NCI-H748 (cell line): ENCODE results near the gene NXNL1.

Experiments used
- DNase-seq: peaks from one replicate; lab custom pipeline; 2025; ENCODE audit not compliant: unreplicated experiment; lab: John Stamatoyannopoulos, UW

NXNL1 gene

DNA sequence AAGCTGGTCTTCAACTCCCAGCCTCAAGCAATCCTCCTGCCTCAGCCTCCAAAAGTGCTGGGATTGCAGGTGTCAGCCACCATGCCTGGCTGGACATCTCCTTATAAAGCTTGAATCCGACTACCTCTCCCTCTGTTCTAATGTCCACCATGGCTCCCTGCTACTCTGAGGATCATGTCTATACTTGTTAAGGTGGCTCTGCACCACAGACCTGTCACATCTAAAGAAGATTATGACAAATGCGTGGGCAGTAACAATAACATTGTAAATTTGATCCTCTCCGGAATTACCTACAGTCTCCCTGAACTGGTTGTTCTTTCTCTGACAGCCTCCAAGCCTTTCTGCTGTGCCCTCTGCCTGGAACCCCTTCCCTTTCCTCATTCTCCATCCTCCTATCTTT, 1.8 kb downstream of the NXNL1 start:
- DNase-seq: no peak

DNA sequence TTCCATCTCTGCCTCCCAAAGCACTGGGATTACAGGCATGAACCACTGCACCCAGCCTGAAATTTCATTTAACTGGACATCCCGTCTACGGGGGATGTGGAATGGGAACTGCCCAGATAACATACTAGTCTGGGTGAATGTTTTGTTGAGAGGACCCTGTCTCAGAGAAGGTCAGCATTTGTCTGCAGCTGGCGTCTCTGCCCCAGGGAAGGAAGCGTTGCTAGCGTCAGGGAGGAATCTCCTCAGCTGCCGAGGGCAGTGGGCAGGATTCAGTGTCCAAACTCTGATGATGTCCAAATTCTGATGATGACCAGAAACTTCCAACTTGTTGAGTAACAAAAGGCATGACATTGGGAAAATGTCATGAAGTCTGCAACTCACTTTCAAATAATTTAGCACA, 3.1 kb downstream of the NXNL1 start:
- no peak for DNase-seq

DNA sequence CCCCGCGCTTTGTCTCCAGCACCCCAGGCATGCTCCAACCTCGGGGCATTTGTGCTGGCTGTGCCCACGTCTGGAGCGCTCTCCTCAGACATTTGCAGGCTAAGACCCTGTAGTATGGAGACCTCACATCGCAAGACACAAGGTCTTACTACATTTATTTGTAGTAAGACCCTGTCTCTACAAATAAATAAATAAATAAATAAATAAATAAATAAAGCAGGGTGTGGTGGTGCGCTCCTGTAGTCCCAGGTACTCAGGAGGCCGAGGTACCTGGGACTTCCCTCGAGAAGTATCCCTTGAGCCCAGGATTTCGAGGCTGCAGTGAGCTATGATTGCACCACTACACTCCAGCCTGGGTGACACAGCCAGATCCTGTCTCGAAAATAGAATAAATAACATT, 4.6 kb downstream of the NXNL1 start:
- DNase-seq: no peak

DNA sequence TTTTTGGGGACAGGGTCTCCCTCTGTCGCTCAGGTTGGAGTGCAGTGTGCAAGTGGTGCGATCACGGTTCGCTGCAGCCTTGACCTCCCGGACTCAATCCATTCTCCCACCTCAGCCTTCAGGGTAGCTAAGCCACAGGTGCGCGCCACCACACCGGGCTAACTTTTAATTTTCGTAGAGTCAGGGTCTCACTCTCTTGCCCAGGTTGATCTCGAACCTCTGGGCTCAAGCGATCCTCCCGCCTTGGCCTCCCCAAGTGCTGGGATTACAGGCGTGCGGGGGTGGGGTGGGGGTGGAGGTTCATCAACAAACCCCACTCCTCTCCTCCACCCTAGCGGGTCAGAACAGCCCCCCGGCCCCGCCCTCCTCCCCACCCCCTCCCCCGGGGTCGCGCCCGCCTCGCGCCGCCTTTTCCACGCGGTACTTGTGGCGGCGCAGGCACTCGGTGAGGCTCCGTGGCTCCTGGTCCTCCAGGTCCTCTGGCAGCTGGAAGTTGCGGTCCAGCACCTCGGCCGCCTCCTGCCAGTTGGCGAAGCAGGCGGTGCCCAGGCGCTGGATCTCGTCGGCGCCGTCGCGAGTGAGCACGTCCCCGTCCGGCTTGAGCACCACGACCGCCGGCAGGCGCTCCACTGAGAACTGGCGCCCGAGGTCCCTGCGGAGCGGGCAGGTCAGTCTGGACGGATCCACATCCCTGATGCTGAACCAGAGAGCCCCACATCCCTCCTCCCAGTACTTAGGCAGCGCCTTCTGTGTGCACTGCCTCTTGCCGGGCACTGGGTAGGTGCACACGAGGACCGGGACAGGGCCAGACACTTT, 5.2 kb downstream of the NXNL1 start:
- DNase-seq: peak; percentile 29

DNA sequence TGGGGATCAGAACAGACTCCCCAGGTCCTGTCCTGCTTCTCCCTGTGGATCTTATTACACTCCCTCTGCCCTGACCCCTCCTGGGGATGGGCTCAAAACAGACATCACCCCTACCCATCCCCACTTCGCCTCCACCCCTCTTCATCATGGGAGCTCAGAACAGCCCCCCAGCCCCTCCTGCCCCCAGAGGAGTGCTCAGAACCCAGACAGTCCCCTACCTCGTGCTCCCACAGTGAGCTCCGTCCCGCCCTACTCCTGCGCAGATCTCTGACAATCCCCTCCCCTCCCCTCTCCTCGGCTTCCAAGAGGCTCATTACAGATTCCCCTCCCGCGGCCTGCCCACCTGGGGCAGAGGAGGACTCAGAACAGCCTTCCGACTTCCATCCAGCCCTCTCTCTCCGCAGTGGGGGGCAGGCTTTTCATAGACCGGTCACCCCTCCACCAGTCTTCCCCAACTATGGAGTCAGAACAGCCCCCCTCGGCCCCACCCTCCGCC, 6.1 kb downstream of the NXNL1 start:
- DNase-seq: no peak

DNA sequence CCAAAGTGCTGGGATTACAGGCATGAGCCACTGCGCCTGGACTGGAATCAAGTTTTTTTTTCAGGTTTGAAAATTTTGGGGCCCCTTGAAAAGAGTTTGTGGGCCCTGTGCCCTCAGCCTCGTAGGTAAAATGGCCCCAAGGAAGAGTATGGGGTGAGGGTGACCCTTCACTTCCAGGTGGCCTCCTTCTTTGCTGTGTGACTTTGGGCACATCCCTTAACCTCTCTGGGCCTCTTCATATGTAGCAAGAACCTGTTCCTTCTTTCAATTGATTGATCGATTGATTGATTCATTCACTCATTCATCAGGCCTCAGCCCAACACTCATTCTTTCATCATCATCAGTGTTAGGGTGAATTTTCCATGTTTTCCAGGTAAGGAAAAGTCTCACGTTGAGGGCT, 8.9 kb downstream of the NXNL1 start:
- no peak for DNase-seq

DNA sequence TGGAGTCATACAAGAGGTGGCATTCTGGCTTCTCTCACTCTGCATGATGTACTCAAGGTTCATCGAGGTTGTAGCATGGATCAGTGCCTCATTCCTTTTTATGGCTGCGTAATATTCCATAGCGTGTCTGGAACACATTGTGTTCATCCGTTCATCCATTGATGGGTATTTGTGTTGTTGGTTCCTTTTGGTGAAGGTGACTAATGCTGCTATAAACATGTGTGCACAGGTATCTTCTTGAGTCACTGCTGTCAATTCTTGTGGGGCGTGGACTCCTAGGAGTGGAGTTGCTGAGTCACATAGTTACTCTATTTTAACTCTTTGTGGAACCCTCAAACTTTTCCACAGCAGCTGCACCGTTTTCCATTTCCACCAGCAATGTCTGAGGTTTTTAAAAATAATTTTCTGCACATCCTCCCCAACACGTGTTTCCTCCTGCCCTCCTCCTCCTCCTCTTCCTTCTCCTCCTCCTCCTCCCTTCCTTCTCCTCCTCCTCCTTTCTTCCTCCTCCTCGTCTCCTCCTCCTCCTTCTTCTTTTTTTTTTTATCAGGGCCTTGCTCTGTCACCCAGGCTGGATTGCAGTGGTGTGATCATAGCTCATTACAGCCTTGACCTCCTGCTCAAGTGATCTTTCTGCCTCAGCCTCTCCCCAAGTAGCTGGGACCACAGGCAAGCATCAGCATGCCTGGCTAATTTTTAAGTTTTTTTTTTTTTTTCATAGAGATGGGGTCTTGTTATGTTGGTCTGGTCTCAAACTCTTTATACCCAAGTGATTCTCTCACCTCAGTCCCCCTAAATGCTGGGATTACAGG, 10.3 kb downstream of the NXNL1 start:
- DNase-seq: no peak

DNA sequence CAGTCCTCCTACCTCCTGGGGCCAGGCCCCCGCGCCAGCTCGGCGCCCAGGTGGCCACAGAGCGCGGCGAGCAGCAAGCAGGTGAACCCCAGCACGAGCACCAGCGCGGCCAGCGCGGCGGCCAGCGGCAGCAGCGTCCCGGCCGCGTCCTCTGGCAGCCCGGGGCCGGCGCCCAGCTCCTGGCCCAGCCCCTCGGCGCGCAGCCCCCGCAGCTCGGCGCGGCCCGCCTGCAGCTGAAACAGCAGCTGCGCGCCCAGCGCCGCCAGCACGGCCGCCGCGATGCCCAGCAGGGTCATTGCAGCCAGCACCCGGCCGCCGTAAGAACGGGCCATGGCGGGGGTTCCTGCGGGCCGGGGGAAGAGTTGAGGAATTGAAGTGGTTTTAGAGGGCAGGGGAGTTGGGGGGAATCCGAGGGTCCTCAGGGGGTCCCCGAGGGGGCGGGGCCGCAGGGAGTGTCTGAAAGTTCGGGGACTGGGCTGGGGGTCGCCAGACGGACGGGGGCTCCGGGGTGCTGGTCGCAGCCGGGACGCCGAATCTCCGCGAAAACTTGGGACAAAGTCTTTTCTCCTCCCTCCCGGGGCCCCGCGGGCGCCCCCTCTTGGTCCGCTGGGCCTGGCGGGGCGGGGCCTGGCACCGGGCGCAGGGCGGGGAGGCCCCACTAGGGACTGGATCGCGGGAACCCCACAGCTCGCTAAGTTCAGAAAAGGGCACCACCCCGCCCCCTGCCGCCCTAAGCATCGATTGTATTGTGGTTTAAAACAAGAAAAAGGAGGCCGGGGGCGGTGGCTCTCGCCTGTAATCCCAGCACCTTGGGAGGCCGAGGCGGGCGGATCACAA, 12.4 kb downstream of the NXNL1 start, which contains the start of gene TMEM221:
TSS of gene TMEM221 (minus strand) at position 538 of the 837 bp plus-strand sequence. CDS start at position 332, 206 bp downstream.
- peak; percentile 29 for DNase-seq

DNA sequence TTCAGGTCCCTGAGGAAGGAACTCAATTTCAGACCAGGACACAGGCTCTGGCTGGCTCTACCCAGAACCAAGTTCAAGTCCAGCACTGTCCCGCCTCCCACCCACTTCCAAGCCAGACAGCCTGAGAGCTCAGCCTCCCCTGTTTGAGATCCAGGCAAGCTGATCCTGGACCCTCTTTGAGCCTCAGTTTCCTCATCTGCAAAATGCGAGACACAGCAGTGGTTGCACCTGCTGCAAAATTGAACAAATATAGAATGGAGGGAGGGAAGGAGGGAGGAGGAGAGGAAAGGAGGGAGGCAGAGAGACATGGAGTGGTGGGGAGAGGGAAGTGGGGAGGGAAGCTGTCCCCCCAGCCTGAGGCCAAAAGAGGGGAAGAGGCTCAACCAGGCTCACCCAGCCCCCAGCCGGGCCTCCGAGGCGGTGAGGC, 13.0 kb downstream of the NXNL1 start:
- DNase-seq: no peak

DNA sequence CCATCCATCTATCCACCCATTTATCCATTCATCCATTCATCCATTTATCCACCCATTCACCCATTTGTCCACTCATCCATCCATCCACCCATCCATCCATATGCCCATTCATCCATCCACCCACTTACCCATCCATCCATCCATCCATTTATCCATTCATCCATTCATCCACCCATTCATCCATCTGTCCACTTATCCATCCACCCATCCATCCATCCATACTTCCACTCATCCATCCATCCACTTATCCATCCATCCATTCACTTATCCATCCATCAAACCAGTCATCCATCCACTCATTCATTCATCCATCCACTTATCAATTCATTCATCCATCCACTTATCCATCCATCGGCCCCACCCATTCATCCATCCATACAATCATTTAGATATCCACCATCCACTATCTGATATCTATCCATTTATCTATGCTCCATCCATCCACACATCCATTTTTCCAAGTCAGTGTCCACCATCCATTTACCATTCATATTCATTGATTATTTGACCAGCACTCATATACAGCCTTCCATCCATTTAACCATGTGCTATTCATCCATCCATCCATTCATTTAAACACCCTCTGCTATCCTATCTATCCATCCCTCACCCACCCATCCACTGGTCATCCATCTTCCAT, 15.1 kb downstream of the NXNL1 start:
- DNase-seq: no peak

DNA sequence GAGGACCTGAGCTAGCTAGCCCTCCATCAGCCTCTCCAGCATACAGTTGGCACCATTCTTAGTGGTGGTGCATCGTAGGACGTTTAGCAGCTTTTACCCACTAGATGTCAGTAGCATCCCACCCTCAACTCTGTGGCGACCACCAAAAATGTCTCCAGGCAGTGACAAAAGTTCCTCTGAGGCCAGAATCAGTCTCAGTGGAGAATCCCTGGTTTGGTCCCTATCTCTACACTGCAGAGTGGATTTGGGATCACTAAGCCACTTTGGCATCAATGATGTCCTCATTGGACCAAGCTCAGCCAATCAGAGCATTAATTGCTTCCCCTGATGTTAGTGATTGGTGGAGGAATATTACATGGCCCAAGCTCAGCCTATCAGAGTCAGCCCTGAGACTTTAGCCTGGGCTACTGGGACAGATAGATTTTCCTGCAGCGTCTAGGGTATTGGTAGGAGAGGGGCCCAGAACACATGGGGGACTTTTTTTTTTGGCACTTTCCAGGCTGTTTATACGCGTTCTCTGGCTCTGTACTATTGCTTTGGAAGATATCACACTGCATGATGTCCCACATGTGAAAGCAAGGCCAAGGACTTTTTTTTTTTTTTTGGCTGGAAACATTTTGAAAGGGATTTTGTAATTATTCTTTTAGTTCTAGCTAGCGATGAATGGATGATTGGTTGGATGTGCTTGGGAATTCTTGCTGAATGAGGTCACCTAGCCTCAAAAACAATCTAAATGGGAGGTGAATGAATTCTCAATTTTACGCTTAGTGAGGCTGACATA, 19.3 kb downstream of the NXNL1 start:
- DNase-seq: peak; percentile 33

DNA sequence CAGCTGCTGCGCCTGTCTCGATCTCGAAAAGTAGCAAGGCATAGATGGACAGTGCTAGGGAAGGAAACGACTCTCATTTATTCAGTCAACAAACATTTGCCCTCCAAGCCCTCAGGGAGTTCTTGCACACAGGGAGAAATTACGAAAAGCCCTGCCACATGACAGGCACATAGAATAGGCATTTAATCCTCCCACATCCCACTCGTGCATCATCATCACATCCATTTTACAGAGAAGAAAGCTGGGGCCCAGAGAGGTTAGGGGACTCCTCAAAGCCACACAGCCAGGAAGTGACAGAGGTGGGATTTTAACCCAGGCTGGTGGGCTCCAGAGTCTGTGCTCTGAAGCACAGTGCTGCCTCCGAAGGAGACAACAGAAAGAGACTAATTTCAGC, 23.9 kb downstream of the NXNL1 start:
- no peak for DNase-seq

DNA sequence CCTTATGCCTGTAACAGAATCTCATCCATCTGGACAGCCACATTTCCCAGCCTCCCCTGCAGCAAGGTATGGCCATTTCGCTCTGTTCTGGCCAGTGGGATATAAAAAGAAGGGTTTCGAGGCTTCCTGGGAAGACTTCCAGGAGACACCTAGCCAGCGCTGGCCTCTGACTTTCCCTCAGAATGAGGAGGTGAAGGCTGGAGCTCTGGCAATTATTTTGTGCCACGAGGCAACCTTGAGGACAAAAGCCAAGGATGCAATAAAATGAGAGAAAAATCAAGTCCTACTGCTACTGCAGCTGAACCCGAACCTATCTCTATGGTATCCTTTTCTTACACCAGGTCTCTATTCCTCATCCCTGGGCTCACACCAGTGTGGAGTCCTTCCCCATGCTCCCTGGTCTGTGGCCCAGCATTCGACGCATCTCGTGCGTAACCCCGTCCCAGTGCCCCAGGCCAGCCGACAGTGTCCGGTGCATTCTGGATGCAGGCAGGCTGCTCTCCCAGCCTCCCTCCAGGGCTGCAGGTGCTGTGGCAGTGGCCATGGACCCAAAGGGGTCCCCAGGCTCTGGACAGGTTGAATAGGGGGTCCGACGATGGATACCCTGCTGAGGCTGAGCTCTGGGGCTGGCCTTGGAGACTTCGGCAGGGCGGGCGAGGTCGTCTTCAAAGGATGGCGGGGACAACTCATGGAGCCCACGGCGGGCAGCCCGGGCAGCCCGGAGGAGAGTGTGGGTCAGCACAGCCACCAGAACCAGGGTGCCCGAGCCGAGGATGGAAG, 24.4 kb downstream of the NXNL1 start:
- no peak for DNase-seq

DNA sequence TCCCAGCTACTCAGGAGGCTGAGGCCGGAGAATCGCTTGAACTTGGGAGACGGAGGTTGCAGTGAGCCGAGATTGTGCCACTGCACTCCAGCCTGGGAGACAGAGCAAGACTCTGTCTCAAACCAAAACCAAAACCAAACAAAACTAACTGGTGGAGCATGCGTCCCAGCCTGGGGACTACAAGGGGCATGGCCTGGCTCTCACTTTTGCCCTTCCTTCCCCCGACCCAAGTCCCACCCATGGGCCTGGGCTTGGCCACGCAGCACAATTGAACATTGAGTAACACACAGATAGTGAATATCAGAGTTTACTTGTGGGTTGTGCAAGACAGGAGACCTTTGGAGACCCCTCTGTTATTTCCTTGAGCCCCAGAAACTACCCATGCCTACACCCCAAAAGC, 25.5 kb downstream of the NXNL1 start:
- no peak for DNase-seq

DNA sequence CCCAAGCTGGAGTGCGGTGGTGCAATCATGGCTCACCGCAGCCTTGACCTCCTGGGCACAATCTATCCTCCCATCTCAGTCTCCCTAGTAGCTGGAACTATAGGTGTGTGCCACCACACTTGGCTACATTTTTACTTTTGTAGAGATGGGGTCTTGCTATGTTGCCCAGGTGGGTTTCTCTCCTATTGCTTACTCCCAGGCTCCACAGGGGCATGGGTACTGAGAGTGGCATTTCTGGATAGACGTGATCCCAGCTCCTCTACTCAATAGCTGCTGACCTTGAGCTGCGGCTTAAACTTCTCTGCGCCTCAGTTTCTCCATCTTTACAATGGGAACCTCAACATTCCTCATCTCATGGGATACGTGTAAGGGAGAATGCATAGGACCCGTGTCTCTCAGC, 29.3 kb downstream of the NXNL1 start:
- no peak for DNase-seq

DNA sequence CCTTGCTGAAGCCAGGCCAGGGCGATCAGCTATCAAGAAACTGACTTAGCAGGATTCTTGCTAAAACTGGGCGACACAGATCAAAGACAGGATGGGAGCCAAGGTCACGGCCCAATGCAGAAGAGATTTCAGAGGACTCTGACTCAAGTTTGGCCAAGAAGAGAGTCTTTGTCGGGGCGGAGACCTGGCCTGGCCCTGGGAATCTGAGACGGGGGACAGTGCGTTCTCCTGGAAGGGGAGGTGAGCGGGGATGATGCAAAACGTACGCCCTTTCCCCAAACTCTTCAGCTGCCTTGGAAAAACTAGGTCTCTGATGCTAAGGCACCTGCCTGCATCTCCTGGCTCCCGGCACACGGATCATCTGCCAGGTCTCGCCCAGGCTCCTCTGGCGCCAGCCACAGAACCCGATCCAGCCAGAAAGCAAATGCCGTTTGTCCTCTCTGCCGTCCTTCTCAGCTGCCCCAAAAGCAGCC, 31.0 kb downstream of the NXNL1 start:
- DNase-seq: no peak

DNA sequence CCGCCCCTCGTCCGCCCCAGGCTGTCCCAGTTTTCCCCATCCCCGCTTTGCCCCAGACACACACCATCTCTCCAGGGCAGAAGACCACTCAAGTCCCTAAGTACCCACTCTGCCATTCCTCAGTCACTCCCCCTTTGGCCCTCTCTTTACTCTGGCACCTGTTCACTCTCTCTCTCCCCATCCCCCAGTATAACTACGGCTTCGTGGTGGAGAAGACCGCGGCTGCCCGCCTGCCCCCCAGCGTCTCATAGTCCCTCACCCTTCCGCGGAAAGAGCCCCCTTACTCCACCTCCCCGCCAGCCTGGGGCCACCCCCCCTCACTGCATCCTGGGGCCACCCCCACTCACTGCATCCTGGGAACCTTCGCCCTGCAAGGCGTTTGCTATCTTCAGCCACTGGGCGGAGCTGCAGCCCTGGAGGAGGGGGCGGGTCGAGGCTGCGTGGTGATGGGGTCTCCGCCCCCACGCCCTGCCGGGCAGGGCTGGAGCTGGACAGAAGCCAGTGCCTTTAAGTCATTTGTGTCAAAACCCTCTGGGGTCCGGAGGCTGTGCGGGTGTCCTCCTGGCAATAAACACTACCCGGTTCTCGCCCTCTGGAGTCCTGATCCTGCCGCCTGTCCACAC, 35.9 kb downstream of the NXNL1 start:
- peak; percentile 68 for DNase-seq

DNA sequence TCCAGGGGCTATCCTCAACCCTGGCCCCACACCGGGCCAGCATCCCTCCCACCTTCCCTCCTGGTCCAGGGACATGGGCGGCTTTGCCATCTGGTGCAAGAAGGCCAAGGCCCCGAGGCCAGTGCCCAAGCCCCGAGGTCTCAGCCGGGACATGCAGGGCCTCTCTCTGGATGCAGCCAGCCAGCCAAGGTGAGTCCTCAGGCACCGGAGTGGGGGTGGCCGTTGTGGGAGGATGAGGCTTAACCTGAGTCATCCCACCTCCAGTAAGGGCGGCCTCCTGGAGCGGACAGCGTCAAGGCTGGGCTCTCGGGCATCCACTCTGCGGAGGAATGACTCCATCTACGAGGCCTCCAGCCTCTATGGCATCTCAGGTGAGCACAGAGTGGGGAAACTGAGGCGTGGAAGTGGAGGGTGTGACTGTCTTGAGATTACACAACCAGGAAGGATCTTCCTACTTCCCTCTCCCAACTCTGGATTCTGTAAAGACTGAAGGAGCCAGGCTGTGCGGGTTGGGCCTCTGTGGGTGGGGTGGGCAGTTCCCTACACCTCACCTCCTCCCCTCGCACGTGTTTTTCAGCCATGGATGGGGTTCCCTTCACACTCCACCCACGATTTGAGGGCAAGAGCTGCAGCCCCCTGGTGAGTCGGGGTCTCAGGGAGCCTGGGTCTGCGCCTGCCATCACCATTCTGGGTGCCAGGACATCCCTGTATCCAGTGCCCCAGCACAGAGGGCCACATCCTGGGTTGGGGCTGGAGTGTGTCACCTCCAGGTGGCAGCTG, 37.1 kb downstream of the NXNL1 start:
- DNase-seq: no peak
